SK-N-SH (cell line): Measurements from ENCODE around the gene SLC2A1. TPM values are rescaled to one million over a fixed set of nuclear protein-coding genes. Genes with fewer than 3 reads are reported as not detected.
A peak's percentile ranks its signal among the peaks of the same experiment; 100 is the strongest.

Source experiments
- CTCF ChIA-PET: fragments of 300-600, 350-600 bp; formaldehyde crosslinking; extraction: SDS; loops from one replicate; lab custom pipeline; 2021; lab: Yijun Ruan, JAX
- POLR2A ChIA-PET: fragments of 350-600 bp; sonication (Branson Sonifier 250); formaldehyde crosslinking; extraction: SDS; loops from one replicate; lab custom pipeline; 2020; ENCODE audit warnings: antibody characterized with exemption, inconsistent platforms; lab: Yijun Ruan, JAX
- DNase-seq: peaks from one replicate; pipeline ENCODE4 v3.0.0; 2012
- H2AFZ ChIP-seq: fragments of 200-600 bp; sonication (generic); 2 replicates; pipeline ENCODE4 v1.8.1; 2016; ENCODE audit warnings: antibody characterized with exemption, mild to moderate bottlenecking, low read depth
- H3F3A ChIP-seq: fragments of 200-600 bp; sonication (generic); replicated peaks from 2 replicates; pipeline ENCODE3; 2016; ENCODE audit warnings: antibody characterized with exemption, mild to moderate bottlenecking; ENCODE audit not compliant: insufficient read depth
- H3K27ac ChIP-seq, 2 experiments: fragments of 200-500 bp in 1 of 2; fragments of 200-600 bp in 1 of 2; sonication (Bioruptor generic) in 1 of 2; sonication (generic), shearing (Covaris generic) in 1 of 2; 2 replicates each; pipeline versions ENCODE4 v1.5.1 to v1.6.1; 2014 to 2016; ENCODE audit warnings: low read depth in 2 of 2, inconsistent platforms in 1 of 2, low read length in 1 of 2, mild to moderate bottlenecking in 1 of 2, mixed read lengths in 1 of 2
- H3K27me3 ChIP-seq: fragments of 200-600 bp; sonication (generic), shearing (Covaris generic); 2 replicates; pipeline ENCODE4 v1.6.1; 2016; ENCODE audit warnings: mixed run types; ENCODE audit not compliant: insufficient read depth
- H3K36me3 ChIP-seq, 2 experiments: fragments of 200-500 bp in 1 of 2; fragments of 200-600 bp in 1 of 2; sonication (Bioruptor generic) in 1 of 2; sonication (generic) in 1 of 2; replicated peaks in 1 of 2; 2 replicates each; pipeline versions ENCODE3 to v1.5.1; 2014 to 2016; ENCODE audit warnings: low read length in 1 of 2, mild to moderate bottlenecking in 1 of 2; ENCODE audit not compliant: insufficient read depth in 2 of 2, control insufficient read depth in 1 of 2
- H3K4me1 ChIP-seq, 2 experiments: fragments of 200-500 bp in 1 of 2; fragments of 200-600 bp in 1 of 2; sonication (Bioruptor generic) in 1 of 2; sonication (generic), shearing (Covaris generic) in 1 of 2; 2 replicates each; pipeline versions ENCODE4 v1.5.1 to v1.6.1; 2014 to 2016; ENCODE audit warnings: low read depth in 1 of 2, low read length in 1 of 2, mixed run types in 1 of 2; ENCODE audit not compliant: insufficient read depth in 2 of 2, control insufficient read depth in 1 of 2
- H3K4me2 ChIP-seq: fragments of 200-600 bp; sonication (generic), shearing (Covaris generic); 2 replicates; pipeline ENCODE4 v1.6.1; 2017; ENCODE audit warnings: mixed run types
- H3K4me3 ChIP-seq, 2 experiments: fragments of 200-500 bp in 1 of 2; fragments of 200-600 bp in 1 of 2; sonication (Bioruptor generic) in 1 of 2; sonication (generic), shearing (Covaris generic) in 1 of 2; 2 replicates each; pipeline versions ENCODE4 v1.5.1 to v1.8.1; 2014 to 2016; ENCODE audit warnings: low read depth in 2 of 2, inconsistent platforms in 1 of 2, low read length in 1 of 2, mild to moderate bottlenecking in 1 of 2, mixed read lengths in 1 of 2, moderate library complexity in 1 of 2
- H3K79me2 ChIP-seq: fragments of 200-600 bp; sonication (generic); 2 replicates; pipeline ENCODE4 v1.8.1; 2017; ENCODE audit warnings: mild to moderate bottlenecking; ENCODE audit not compliant: insufficient read depth
- H3K9ac ChIP-seq: fragments of 200-600 bp; sonication (generic); 2 replicates; pipeline ENCODE4 v1.6.1; 2017; ENCODE audit warnings: mixed run types
- H3K9me2 ChIP-seq: fragments of 200-600 bp; sonication (generic); 2 replicates; pipeline ENCODE4 v1.6.1; 2017; ENCODE audit warnings: mixed run types
- H3K9me3 ChIP-seq: fragments of 200-600 bp; sonication (generic); 2 replicates; pipeline ENCODE4 v1.6.1; 2017; ENCODE audit warnings: mixed run types, mild to moderate bottlenecking, moderate library complexity
- H4K20me1 ChIP-seq: fragments of 200-600 bp; sonication (generic); 2 replicates; pipeline ENCODE4 v1.6.1; 2017; ENCODE audit warnings: mild to moderate bottlenecking, mixed run types; ENCODE audit not compliant: insufficient read depth
- CHD2 ChIP-seq: fragments of 150-350 bp; IDR thresholded peaks from 2 replicates; pipeline ENCODE4 v1.6.1; 2018; ENCODE audit warnings: low read length; ENCODE audit not compliant: partially characterized antibody
- ELF1 ChIP-seq: IDR thresholded peaks from 2 replicates; pipeline ENCODE4 v1.4.0; 2012
- FOSL2 ChIP-seq: IDR thresholded peaks from 2 replicates; pipeline ENCODE4 v1.4.0; 2012; ENCODE audit warnings: low read depth, mild to moderate bottlenecking, moderate library complexity, borderline replicate concordance
- FOXM1 ChIP-seq: IDR thresholded peaks from 2 replicates; pipeline ENCODE4 v1.4.0; 2012; ENCODE audit warnings: low read depth, mild to moderate bottlenecking
- GATA2 ChIP-seq: sonication (generic); formaldehyde crosslinking; IDR thresholded peaks from 2 replicates; pipeline ENCODE4 v1.5.0; 2020; ENCODE audit warnings: mild to moderate bottlenecking, missing genetic modification reagents
- MEF2A ChIP-seq: IDR thresholded peaks from 2 replicates; pipeline ENCODE4 v1.4.0; 2012; ENCODE audit warnings: low read depth, borderline replicate concordance
- RAD21 ChIP-seq: IDR thresholded peaks from 2 replicates; pipeline ENCODE4 v1.6.1; 2012; ENCODE audit warnings: mild to moderate bottlenecking, low read length
- RXRA ChIP-seq: IDR thresholded peaks from 2 replicates; pipeline ENCODE4 v1.4.0; 2012; ENCODE audit warnings: low read depth, mild to moderate bottlenecking, borderline replicate concordance
- SMC3 ChIP-seq: IDR thresholded peaks from 2 replicates; pipeline ENCODE4 v1.6.1; 2012; ENCODE audit warnings: low read depth, low read length, improper control_type of control experiment
- YY1 ChIP-seq: IDR thresholded peaks from 2 replicates; pipeline ENCODE4 v1.4.0; 2012; ENCODE audit warnings: low read depth, mild to moderate bottlenecking
- WGBS: methylation state at CpG from one replicate; pipeline ENCODE4 v1.1.6; 2017; ENCODE audit warnings: low lambda C conversion rate; 5-methylcytosine and 5-hydroxymethylcytosine counted together
- polyA plus RNA-seq, 3 experiments: library from polyadenylated mRNA; depleted of rRNA; stranded (reverse); fragments of >200 nt; gene quantifications; 2 replicates each; pipeline ENCODE4 v1.2.3, GENCODE V29; 2012
- TF ChIP-seq, protein P1 (sequence below): IDR thresholded peaks from 2 replicates; pipeline ENCODE4 v1.4.0; 2012; ENCODE audit warnings: low read depth
- TF ChIP-seq, protein P2 (sequence below): fragments of 150-350 bp; IDR thresholded peaks from 2 replicates; pipeline ENCODE4 v1.6.1; 2017; ENCODE audit warnings: antibody characterized with exemption, low read length, low read depth, borderline replicate concordance
- TF ChIP-seq, protein P3 (sequence below): IDR thresholded peaks from 2 replicates; pipeline ENCODE4 v1.4.0; 2012; ENCODE audit warnings: low read depth, borderline replicate concordance
- TF ChIP-seq, protein P4 (sequence below): fragments of 200-600 bp; sonication (generic); IDR thresholded peaks from 2 replicates; pipeline ENCODE4 v1.6.1; 2017; ENCODE audit warnings: antibody characterized with exemption, mild to moderate bottlenecking, moderate library complexity
- TF ChIP-seq, protein P5 (sequence below): IDR thresholded peaks from 2 replicates; pipeline ENCODE4 v1.4.0; 2012; ENCODE audit warnings: low read depth, borderline replicate concordance

SLC2A1 gene
- polyA plus RNA-seq, 1 of the 3 experiments (the other 2 are of a cell fraction): 63.8 TPM

DNA sequence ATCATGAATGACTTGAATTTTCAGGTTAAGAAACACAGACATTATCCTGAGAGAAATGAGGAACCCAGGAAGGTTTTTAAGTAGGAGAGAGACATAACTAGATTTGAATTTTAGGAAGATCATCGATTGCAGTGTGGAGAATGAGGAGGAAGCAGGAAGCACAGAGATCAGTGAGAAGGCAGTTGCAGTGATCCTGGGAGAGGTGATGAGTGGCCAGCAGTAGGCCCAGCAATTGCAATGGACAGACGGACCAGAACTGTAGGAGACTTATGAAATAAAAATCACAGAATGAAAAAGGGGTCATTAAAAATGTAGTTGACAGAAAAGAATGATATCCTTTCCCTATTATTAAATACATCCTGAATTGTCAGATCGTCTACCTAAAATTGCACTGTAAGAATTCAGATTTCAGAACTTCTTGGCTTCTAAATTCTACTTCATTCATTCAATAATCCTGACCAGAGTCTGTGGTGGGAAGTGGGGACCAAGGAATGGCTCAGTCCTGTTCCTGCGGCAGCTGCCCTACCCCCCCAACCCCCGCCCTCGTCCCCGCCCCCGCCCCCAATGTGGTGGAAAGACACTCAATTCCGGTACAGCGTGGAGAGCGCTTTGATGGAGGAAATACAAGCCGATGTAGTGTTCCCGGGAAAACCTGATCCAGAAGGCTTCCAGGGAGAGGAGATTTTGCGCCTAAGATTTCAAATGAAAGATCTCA, 35.1 kb downstream of the SLC2A1 start:
- Histone ChIP-seq H3K4me3 (peak overlapping the region; percentile 66 to 73), H3K27me3 (no peaks in the 10 kb centered on the region), H3F3A (peaks cover 27% of the 10 kb centered on the region), H3K9me2 (no peaks in the 10 kb centered on the region), H4K20me1 (no peaks in the 10 kb centered on the region), H3K4me2 (peak overlapping the region; percentile 80), H2AFZ (peak overlapping the region; percentile 85), H3K9ac (peak overlapping the region; percentile 64), H3K9me3 (no peaks in the 10 kb centered on the region), H3K27ac (peak overlapping the region; percentile 64 to 82), H3K79me2 (no peaks in the 10 kb centered on the region), H3K36me3 (peaks cover 9 to 30% of the 10 kb centered on the region in 2 experiments), H3K4me1 (peaks cover 0 to 11% of the 10 kb centered on the region in 2 experiments; a peak in 3 of 4 replicates)
- peak; percentile 72 for DNase-seq
- 7% methylated on average over 12 of the region's 14 CpGs for WGBS
- POLR2A ChIA-PET: interaction anchor here (1.5 to 2.6 kb wide), 3 partner anchors 147 to 157 kb away, joined by 5 to 22 read pairs (median 5); partner anchors contain the start of genes C1orf50 and P3H1
- CTCF ChIA-PET: interaction anchor here (0.6 to 19.0 kb wide), 43 partner anchors 8 to 308 kb away, joined by 3 to 607 read pairs (median 4); partner anchors contain the start of genes C1orf50, P3H1 and SLC2A1
- TF ChIP-seq, protein P1, sequence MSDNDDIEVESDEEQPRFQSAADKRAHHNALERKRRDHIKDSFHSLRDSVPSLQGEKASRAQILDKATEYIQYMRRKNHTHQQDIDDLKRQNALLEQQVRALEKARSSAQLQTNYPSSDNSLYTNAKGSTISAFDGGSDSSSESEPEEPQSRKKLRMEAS: no peak
- TF ChIP-seq FOSL2 (no peak), YY1 (no peak), FOXM1 (no peak), MEF2A (no peak), RXRA (no peak), RAD21 (no peak), ELF1 (no peak)
- TF ChIP-seq, protein P2, sequence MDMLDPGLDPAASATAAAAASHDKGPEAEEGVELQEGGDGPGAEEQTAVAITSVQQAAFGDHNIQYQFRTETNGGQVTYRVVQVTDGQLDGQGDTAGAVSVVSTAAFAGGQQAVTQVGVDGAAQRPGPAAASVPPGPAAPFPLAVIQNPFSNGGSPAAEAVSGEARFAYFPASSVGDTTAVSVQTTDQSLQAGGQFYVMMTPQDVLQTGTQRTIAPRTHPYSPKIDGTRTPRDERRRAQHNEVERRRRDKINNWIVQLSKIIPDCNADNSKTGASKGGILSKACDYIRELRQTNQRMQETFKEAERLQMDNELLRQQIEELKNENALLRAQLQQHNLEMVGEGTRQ: no peak

DNA sequence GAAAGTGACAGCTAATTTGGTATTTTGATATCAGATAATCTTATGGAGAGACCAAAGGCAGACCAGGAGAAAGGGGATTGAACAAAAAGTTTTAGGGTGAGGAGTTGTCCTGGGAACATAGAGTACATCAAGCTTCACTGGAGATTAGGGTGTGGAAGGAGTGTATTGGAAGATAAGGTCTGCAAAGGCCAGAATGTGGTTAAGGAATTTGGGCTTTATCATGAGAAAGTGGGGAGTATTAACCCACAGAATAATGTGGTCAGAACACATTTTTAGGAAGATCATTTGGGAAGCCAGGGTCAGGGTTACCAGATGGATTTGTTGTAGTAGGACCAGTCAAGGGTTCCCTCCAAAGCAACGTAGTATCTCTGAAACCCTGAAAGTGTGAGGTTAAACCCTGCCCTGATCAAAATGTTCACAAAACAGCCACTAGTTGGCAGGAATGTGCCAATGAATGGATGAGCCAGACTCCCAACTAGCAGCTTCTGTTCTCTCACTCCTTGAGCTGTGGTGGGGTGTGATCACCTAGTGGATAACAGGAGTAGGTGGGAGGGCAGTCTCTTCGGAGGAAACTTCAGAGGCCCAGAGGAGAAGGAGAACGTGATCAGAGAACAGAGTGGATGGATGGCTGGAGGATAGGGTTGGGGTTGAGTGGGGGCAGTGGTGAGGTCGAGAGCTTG, 35.8 kb downstream of the SLC2A1 start:
- no peaks in the 10 kb centered on the region for H3K27me3 ChIP-seq
- peaks cover 27% of the 10 kb centered on the region for H3F3A ChIP-seq
- peak overlapping the region in 1 of 2 experiments; percentile 82; a peak in 3 of 4 replicates for H3K27ac ChIP-seq
- no peaks in the 10 kb centered on the region for H3K79me2 ChIP-seq
- H3K4me3 ChIP-seq: no peak overlapping the region; a peak in 1 of 4 replicates
- H3K9me3 ChIP-seq: no peaks in the 10 kb centered on the region
- CTCF ChIA-PET: interaction anchor here (0.6 to 19.0 kb wide), 44 partner anchors 9 to 308 kb away, joined by 3 to 607 read pairs (median 4); partner anchors contain the start of genes C1orf50, P3H1 and SLC2A1
- H4K20me1 ChIP-seq: no peaks in the 10 kb centered on the region
- H3K9me2 ChIP-seq: no peaks in the 10 kb centered on the region
- no peak overlapping the region for H3K9ac ChIP-seq
- H3K36me3 ChIP-seq: peaks cover 2 to 23% of the 10 kb centered on the region in 2 experiments
- TF ChIP-seq, protein P3, sequence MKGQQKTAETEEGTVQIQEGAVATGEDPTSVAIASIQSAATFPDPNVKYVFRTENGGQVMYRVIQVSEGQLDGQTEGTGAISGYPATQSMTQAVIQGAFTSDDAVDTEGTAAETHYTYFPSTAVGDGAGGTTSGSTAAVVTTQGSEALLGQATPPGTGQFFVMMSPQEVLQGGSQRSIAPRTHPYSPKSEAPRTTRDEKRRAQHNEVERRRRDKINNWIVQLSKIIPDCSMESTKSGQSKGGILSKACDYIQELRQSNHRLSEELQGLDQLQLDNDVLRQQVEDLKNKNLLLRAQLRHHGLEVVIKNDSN: no peak
- peak; percentile 88 for TF ChIP-seq SMC3
- TF ChIP-seq CHD2: peak; percentile 32
- TF ChIP-seq GATA2 (CRISPR knock-in tag): peak; percentile 48
- TF ChIP-seq, protein P4, sequence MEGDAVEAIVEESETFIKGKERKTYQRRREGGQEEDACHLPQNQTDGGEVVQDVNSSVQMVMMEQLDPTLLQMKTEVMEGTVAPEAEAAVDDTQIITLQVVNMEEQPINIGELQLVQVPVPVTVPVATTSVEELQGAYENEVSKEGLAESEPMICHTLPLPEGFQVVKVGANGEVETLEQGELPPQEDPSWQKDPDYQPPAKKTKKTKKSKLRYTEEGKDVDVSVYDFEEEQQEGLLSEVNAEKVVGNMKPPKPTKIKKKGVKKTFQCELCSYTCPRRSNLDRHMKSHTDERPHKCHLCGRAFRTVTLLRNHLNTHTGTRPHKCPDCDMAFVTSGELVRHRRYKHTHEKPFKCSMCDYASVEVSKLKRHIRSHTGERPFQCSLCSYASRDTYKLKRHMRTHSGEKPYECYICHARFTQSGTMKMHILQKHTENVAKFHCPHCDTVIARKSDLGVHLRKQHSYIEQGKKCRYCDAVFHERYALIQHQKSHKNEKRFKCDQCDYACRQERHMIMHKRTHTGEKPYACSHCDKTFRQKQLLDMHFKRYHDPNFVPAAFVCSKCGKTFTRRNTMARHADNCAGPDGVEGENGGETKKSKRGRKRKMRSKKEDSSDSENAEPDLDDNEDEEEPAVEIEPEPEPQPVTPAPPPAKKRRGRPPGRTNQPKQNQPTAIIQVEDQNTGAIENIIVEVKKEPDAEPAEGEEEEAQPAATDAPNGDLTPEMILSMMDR: peak; percentile 76
- TF ChIP-seq, protein P2: no peak
- peak; percentile 89 for TF ChIP-seq RAD21
- TF ChIP-seq, protein P5, sequence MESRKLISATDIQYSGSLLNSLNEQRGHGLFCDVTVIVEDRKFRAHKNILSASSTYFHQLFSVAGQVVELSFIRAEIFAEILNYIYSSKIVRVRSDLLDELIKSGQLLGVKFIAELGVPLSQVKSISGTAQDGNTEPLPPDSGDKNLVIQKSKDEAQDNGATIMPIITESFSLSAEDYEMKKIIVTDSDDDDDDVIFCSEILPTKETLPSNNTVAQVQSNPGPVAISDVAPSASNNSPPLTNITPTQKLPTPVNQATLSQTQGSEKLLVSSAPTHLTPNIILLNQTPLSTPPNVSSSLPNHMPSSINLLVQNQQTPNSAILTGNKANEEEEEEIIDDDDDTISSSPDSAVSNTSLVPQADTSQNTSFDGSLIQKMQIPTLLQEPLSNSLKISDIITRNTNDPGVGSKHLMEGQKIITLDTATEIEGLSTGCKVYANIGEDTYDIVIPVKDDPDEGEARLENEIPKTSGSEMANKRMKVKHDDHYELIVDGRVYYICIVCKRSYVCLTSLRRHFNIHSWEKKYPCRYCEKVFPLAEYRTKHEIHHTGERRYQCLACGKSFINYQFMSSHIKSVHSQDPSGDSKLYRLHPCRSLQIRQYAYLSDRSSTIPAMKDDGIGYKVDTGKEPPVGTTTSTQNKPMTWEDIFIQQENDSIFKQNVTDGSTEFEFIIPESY: no peak
- TF ChIP-seq, all 33 proteins: peak for 5
- WGBS: 34% methylated on average over 3 of the region's 4 CpGs
- H2AFZ ChIP-seq: 0 out of 2 replicates have a peak overlapping the region, but pooled peaks have one; percentile 19
- POLR2A ChIA-PET: interaction anchor here (2.6 kb wide), 1 partner anchor 150 kb away, joined by 22 read pairs; no protein-coding TSS in a partner anchor
- peak; percentile 78 for DNase-seq
- peak overlapping the region; percentile 80 for H3K4me2 ChIP-seq
- H3K4me1 ChIP-seq: peaks cover 0 to 11% of the 10 kb centered on the region in 2 experiments; a peak in 3 of 4 replicates
